OCI-LY1 (cell line): ENCODE results near the gene HDAC3.
"Not testable (repeated sequence)": the region's sequence is repeated elsewhere in the genome, so short reads cannot be mapped to it uniquely, and the experiment has no call there.

Source experiments
- EZH2 ChIP-seq: fragments of 200-600 bp; sonication (generic), shearing (Covaris generic); IDR thresholded peaks from 2 replicates; pipeline ENCODE4 v1.8.0; 2017; ENCODE audit warnings: borderline replicate concordance, mixed run types, mild to moderate bottlenecking, antibody characterized with exemption, low read length, moderate library complexity, mixed read lengths
- TF ChIP-seq, protein P1 (sequence below): fragments of 200-600 bp; sonication (generic), shearing (Covaris generic); IDR thresholded peaks from 2 replicates; pipeline ENCODE4 v1.5.1; 2017; ENCODE audit warnings: mild to moderate bottlenecking, antibody characterized with exemption, low read length, moderate library complexity, mixed read lengths

DNA sequence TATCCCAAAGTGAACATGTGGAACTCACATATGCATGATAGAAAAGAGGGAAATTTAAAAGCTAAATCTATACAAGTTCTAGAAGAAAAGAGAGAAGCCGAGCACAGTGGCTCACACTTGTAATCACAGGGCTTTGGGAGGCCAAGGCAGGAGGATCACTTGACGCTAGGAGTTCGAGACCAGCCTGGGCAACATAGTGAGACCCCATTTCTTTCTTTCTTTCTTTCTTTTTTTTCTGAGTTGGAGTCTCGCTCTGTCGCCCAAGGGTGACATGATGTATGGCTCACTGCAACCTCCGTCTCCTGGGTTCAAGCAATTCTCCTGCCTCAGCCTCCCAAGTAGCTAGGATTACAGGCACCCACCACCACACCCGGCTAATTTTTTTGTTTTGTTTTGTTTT lies 26.7 kb downstream of the HDAC3 start:
- TF ChIP-seq, protein P1, sequence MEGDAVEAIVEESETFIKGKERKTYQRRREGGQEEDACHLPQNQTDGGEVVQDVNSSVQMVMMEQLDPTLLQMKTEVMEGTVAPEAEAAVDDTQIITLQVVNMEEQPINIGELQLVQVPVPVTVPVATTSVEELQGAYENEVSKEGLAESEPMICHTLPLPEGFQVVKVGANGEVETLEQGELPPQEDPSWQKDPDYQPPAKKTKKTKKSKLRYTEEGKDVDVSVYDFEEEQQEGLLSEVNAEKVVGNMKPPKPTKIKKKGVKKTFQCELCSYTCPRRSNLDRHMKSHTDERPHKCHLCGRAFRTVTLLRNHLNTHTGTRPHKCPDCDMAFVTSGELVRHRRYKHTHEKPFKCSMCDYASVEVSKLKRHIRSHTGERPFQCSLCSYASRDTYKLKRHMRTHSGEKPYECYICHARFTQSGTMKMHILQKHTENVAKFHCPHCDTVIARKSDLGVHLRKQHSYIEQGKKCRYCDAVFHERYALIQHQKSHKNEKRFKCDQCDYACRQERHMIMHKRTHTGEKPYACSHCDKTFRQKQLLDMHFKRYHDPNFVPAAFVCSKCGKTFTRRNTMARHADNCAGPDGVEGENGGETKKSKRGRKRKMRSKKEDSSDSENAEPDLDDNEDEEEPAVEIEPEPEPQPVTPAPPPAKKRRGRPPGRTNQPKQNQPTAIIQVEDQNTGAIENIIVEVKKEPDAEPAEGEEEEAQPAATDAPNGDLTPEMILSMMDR, result not testable (repeated sequence)
- not testable (repeated sequence) for TF ChIP-seq EZH2
